ENCODE data around the gene ILK. TPM values are rescaled to one million over a fixed set of nuclear protein-coding genes. Genes with fewer than 3 reads are reported as not detected.

ILK gene
- polyA plus RNA-seq, 1 donor = 150 TPM

DNA sequence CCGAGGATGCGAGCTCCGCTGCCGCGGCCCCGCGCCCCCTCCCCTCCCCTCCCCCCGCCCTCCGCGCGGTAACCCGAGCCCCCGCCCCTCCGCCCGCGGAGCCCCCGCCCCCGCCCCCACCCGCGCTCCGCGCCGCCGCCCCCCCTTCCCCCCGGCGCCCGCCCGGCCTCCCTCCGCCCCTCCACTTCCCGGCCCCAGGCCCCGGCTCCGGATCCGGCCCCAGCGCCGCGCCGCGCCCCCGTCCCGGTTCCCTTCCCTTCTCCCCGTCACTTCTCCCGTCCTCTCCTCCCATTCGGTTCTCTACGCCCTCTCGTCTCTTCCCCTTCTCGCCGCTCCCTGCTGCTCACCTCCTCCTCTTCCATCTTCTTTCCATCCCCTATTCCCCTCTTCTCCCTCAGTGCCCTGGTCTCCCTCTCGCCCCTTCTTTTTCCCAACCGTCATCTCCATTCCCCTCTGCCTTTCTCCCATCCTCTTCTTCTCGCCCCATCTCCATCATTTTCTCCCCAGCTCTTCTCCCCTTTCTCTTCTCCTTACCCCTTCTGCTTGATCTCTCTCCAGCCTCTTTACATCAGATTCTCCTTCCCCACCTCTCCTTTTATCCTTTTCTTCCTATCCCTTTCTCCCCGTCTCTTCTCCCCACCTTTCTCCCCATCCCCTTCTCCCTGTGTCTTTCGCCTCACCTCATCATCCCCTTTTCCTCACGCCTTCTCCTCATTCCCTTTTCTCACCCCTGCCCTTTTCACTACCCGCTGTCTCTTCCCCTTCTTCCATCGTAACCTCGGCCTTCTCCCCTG is 52.4 kb downstream of the ILK start, which contains the start of gene DCHS1:
Gene DCHS1, minus strand, starts transcription at position 20 of the 794 bp plus-strand sequence. CDS start 14,196 bp downstream, outside the sequence.
- DNase-seq (ENCODE audit: low read depth) = no peak

DNA sequence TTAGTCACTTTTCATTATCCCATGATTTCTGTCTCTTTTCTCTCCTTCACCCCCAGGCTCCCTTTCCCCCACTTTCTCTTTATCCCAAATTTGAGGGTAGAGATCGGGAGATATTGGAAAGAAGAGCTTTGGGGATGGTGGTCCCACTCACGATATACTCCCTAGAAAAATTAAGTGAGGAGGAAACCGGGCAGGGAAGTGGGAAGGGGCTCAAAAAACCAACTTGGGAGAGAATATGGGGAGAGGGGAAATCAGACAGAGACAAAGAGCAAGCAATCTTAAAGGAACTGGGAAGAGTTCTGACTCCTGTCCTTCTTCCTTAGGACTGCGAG is 53.0 kb downstream of the ILK start:
- DNase-seq (ENCODE audit: low read depth) = no peak

DNA sequence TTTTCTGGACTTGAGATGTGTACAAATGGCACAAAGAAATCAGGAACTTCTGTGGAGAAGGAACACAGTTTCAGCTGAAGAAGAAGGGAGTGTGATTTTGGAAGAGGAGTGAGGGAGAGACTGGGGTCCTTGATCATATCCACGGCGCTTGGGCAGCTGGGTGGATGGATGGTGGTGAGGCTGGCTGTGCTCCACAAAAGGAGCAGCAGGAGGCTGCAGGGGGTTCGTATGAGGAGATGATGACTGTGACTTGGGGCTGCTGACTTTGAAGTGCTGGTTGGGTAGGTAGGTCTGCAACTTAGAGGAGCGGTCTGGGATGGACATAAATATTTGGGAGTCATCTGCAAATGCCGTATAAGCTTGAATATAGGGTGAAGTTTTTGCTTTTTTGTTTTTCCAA is 53.4 kb downstream of the ILK start:
- no peak for DNase-seq (ENCODE audit: low read depth)

DNA sequence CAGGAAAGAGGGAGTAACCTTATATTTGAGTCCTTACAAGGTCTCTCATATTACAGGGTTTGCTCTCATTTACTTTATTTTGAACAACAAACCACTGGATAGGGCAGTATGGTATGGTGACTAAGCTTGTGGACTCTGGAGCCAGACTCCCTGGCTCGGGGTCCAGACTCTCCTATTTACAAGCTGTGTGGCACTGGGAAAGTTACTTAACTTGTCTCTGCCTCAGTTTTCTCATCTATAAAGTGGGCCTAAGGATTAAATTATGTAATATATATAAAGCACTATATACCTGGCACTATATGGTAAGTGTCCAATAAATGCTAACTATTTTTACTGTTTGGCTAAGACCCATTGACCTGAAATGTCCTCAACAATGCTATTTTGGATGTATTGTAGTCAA is 53.8 kb downstream of the ILK start:
- no peak for DNase-seq (ENCODE audit: low read depth)

DNA sequence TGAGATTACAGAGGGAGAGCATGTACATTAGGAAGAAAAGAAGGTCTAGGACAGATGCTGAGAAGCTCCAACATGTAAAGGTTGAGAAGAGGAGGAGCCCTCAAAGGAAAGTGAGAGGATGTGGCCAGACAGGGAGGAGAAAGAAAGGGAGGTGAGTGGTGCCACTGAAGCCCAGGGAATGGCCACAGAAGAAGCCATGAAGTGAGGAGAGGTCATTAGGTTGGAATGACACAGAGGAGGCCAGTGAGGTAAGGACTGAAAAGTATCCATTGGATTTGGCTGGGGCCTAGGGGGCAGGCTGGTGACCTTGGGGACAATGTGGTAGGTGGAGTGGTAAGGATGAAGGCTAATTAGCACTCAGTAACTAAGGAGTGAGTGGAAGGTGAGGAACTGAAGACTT is 55.1 kb downstream of the ILK start:
- DNase-seq (ENCODE audit: low read depth) = no peak

Other genes starting within 250 kb of the ILK start
- gene SMPD1, start 213.3 kb upstream of the ILK start, polyA plus RNA-seq (ENCODE audit: insufficient read length) = 22.4 TPM
- gene APBB1, start 184.7 kb upstream of the ILK start, polyA plus RNA-seq (ENCODE audit: insufficient read length) = 29.1 TPM
- gene HPX, start 162.8 kb upstream of the ILK start, polyA plus RNA-seq (ENCODE audit: insufficient read length) = 2.5 TPM
- gene TRIM3, start 129.8 kb upstream of the ILK start, polyA plus RNA-seq (ENCODE audit: insufficient read length) = 17.2 TPM
- gene ARFIP2, start 122.4 kb upstream of the ILK start, polyA plus RNA-seq (ENCODE audit: insufficient read length) = 33.1 TPM
- 16.3 TPM for gene TIMM10B, start 122.3 kb upstream of the ILK start, polyA plus RNA-seq (ENCODE audit: insufficient read length)
- 9.8 TPM for gene DNHD1, start 106.5 kb upstream of the ILK start, polyA plus RNA-seq (ENCODE audit: insufficient read length)
- 22.0 TPM for gene RRP8, start 158 bp upstream of the ILK start, polyA plus RNA-seq (ENCODE audit: insufficient read length)
- gene TAF10, start 8.4 kb downstream of the ILK start, polyA plus RNA-seq (ENCODE audit: insufficient read length) = 120 TPM
- gene TPP1, start 15.6 kb downstream of the ILK start, polyA plus RNA-seq (ENCODE audit: insufficient read length) = 33.7 TPM
- gene DCHS1, start 52.0 kb downstream of the ILK start, polyA plus RNA-seq (ENCODE audit: insufficient read length) = 35.8 TPM
- 62.7 TPM for gene MRPL17, start 79.6 kb downstream of the ILK start, polyA plus RNA-seq (ENCODE audit: insufficient read length)
- gene OR2AG2, start 168.2 kb downstream of the ILK start, polyA plus RNA-seq (ENCODE audit: insufficient read length) = not detected
- gene OR2AG1, start 179.2 kb downstream of the ILK start, polyA plus RNA-seq (ENCODE audit: insufficient read length) = 0.04 TPM
- not detected for gene OR6A2, start 195.9 kb downstream of the ILK start, polyA plus RNA-seq (ENCODE audit: insufficient read length)
- not detected for gene OR10A5, start 241.9 kb downstream of the ILK start, polyA plus RNA-seq (ENCODE audit: insufficient read length)